Esophagus muscularis mucosa (tissue), 3 donors: ENCODE measurements around the gene VSTM5.

Experiments
- CTCF ChIP-seq, 3 experiments: fragments of 200-600 bp in 2 of 3; fragments of 450-650 bp in 1 of 3; sonication (generic) in 2 of 3; IDR thresholded peaks; one replicate each; pipeline ENCODE4 v1.5.1; 2017 to 2019; ENCODE audit warnings: antibody characterized with exemption in 3 of 3, mild to moderate bottlenecking in 2 of 3, moderate library complexity in 1 of 3
- POLR2AphosphoS5 ChIP-seq, 2 donors: sonication (generic); formaldehyde crosslinking; IDR thresholded peaks; one replicate each; pipeline ENCODE4 v1.6.1; 2017; ENCODE audit warnings: antibody characterized with exemption in 2 of 2

- TF ChIP-seq CTCF (IDR thresholded peaks at IDR 0.05): no peak
- no peak for TF ChIP-seq POLR2AphosphoS5 (IDR thresholded peaks at IDR 0.05)
These were observed 23.1 kb downstream of the VSTM5 start for GRCh38 chr11:93827363-93827762.
